Measurements from ENCODE around the gene ATP11B.

GRCh38 chr3:182869059-182869458 lies 75.8 kb downstream of the ATP11B start:
- no peak for TF ChIP-seq CTCF (IDR thresholded peaks at IDR 0.05)
- TF ChIP-seq POLR2A (IDR thresholded peaks at IDR 0.05) = no peak
